GM23338 (cell line): ENCODE results near the gene FBXW11. TPM values are rescaled to one million over a fixed set of nuclear protein-coding genes. Genes with fewer than 3 reads are reported as not detected.
"Not testable (repeated sequence)": the region's sequence is repeated elsewhere in the genome, so short reads cannot be mapped to it uniquely, and the experiment has no call there.

Experiments
- ATAC-seq: fragments of 200-7000 bp; cut with Tn5 transposase; 3 replicates; pipeline ENCODE4 v1.9.1; 2020
- DNase-seq: peaks from one replicate; pipeline ENCODE4 v3.0.0-alpha.2; 2015; ENCODE audit warnings: low spot score
- H2AFZ ChIP-seq: fragments of 200-600 bp; sonication (generic); 2 replicates; pipeline ENCODE4 v1.8.0; 2016; ENCODE audit warnings: antibody characterized with exemption, mild to moderate bottlenecking, moderate library complexity
- H3F3A ChIP-seq: fragments of 200-600 bp; sonication (generic); replicated peaks from 2 replicates; pipeline ENCODE4 v1.8.0; 2017; ENCODE audit warnings: antibody characterized with exemption, mixed run types, low read depth
- H3K27ac ChIP-seq: fragments of 200-600 bp; sonication (generic); 2 replicates; pipeline ENCODE4 v1.6.1; 2016; ENCODE audit warnings: low read depth
- H3K27me3 ChIP-seq: fragments of 200-600 bp; sonication (generic); 2 replicates; pipeline ENCODE4 v1.8.0; 2016; ENCODE audit warnings: mild to moderate bottlenecking, mixed run types, moderate library complexity; ENCODE audit not compliant: insufficient read depth
- H3K36me3 ChIP-seq: fragments of 200-600 bp; sonication (generic); 2 replicates; pipeline ENCODE4 v1.8.0; 2016; ENCODE audit warnings: mild to moderate bottlenecking; ENCODE audit not compliant: insufficient read depth
- H3K4me1 ChIP-seq: fragments of 200-600 bp; sonication (generic); 2 replicates; pipeline ENCODE4 v1.8.0; 2016; ENCODE audit warnings: mild to moderate bottlenecking, moderate library complexity; ENCODE audit not compliant: insufficient read depth
- H3K4me2 ChIP-seq: fragments of 200-600 bp; sonication (generic); 2 replicates; pipeline ENCODE4 v1.7.1; 2017; ENCODE audit warnings: mixed run types
- H3K4me3 ChIP-seq: fragments of 200-600 bp; sonication (generic); 2 replicates; pipeline ENCODE4 v1.6.1; 2016; ENCODE audit warnings: mixed run types
- H3K79me2 ChIP-seq: fragments of 200-600 bp; sonication (generic); replicated peaks from 2 replicates; pipeline ENCODE4 v1.8.0; 2017; ENCODE audit warnings: mild to moderate bottlenecking; ENCODE audit not compliant: insufficient read depth
- H3K9me2 ChIP-seq: fragments of 200-600 bp; sonication (generic); 2 replicates; pipeline ENCODE4 v1.8.0; 2017; ENCODE audit not compliant: insufficient read depth
- H4K20me1 ChIP-seq: fragments of 200-600 bp; sonication (generic); replicated peaks from 2 replicates; pipeline ENCODE4 v1.8.0; 2017; ENCODE audit warnings: mild to moderate bottlenecking; ENCODE audit not compliant: insufficient read depth
- H3K27ac Mint-ChIP-seq: 2 replicates; pipeline ENCODE4 v1.8.0; 2020; ENCODE audit warnings: inconsistent platforms, mild to moderate bottlenecking, moderate library complexity, mixed read lengths
- H3K27me3 Mint-ChIP-seq: 3 replicates; pipeline ENCODE4 v1.8.0; 2022; ENCODE audit warnings: low read depth, mild to moderate bottlenecking, moderate library complexity, mixed read lengths, inconsistent platforms; ENCODE audit not compliant: insufficient read depth, poor library complexity
- H3K36me3 Mint-ChIP-seq: 3 replicates; pipeline ENCODE4 v1.8.0; 2021; ENCODE audit warnings: low read depth, mild to moderate bottlenecking, inconsistent platforms, moderate library complexity, mixed read lengths
- H3K4me1 Mint-ChIP-seq: 3 replicates; pipeline ENCODE4 v1.8.0; 2020; ENCODE audit warnings: mild to moderate bottlenecking, inconsistent platforms, mixed read lengths
- H3K4me3 Mint-ChIP-seq: 3 replicates; pipeline ENCODE4 v1.8.0; 2021; ENCODE audit warnings: moderate library complexity, mild to moderate bottlenecking, inconsistent platforms, mixed read lengths
- H3K9me3 Mint-ChIP-seq: 3 replicates; pipeline ENCODE4 v1.8.0; 2020; ENCODE audit warnings: moderate library complexity, mild to moderate bottlenecking, inconsistent platforms, mixed read lengths
- CREB1 ChIP-seq: fragments of 250-450 bp; sonication (Bioruptor Pico); IDR thresholded peaks from 2 replicates; pipeline ENCODE4 v1.5.0; 2020; ENCODE audit warnings: low read depth, mild to moderate bottlenecking, moderate library complexity
- EZH2 ChIP-seq: fragments of 200-600 bp; sonication (generic); IDR thresholded peaks from one replicate; pipeline ENCODE4 v1.8.0; 2017; ENCODE audit warnings: antibody characterized with exemption, mild to moderate bottlenecking, low read depth; ENCODE audit not compliant: unreplicated experiment
- JUNB ChIP-seq: IDR thresholded peaks from one replicate; pipeline ENCODE4 v1.6.1; 2016; ENCODE audit warnings: antibody characterized with exemption; ENCODE audit not compliant: unreplicated experiment
- NANOG ChIP-seq: IDR thresholded peaks from 2 replicates; pipeline ENCODE4 v1.6.1; 2016; ENCODE audit warnings: antibody characterized with exemption, borderline replicate concordance
- ZNF114 ChIP-seq: fragments of 250-450 bp; sonication (Bioruptor Pico); IDR thresholded peaks from 2 replicates; pipeline ENCODE4 v1.5.0; 2020; ENCODE audit warnings: mild to moderate bottlenecking, moderate library complexity
- polyA plus RNA-seq: library from polyadenylated mRNA; unstranded; fragments of >200 nt; fragmentation: Nextera tagmentation; extraction: Ambion mirVana; gene quantifications from 2 replicates; pipeline ENCODE4 v1.2.1, GENCODE V29; 2016
- total RNA-seq: library from RNA; depleted of rRNA; stranded (reverse); fragments of >200 nt; shearing (Covaris generic); gene quantifications from 2 replicates; pipeline ENCODE4 v1.2.3, GENCODE V29; 2014
- TF ChIP-seq, protein P1 (sequence below), 2 experiments: fragments of 200-600 bp in 1 of 2; sonication (generic) in 1 of 2; conservative IDR thresholded peaks; 2 replicates each; pipeline versions ENCODE4 v1.5.1 to v1.6.1; 2016 to 2017; ENCODE audit warnings: antibody characterized with exemption in 2 of 2, low read depth in 2 of 2, mild to moderate bottlenecking in 2 of 2, moderate library complexity in 1 of 2
- TF ChIP-seq, protein P2 (sequence below): IDR thresholded peaks from 2 replicates; pipeline ENCODE4 v1.6.1; 2016; ENCODE audit warnings: antibody characterized with exemption

The FBXW11 gene
- total and polyA plus RNA-seq, 2 experiments from 2014 or later, result 45.0 to 88.0 TPM

DNA sequence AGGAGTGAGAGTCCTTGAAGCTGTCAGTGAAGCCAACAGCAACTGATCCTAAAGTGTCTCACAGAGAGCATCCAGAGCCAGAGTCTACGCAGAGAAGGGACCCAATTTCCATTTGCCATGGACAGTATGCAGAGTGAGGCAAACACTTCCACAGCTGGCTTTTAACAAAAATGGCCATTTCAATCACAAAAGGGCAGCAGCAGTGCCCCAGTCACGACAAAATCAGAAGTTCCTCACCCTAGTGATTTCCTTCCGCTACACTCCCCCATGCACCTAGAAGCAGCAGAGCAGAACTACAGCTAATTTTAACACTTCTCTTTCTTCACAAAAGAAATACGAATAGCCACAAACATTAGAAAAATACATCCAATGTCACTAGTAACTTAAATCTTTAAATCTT is 27.9 kb downstream of the FBXW11 start (continued):
- TF ChIP-seq, protein P1, sequence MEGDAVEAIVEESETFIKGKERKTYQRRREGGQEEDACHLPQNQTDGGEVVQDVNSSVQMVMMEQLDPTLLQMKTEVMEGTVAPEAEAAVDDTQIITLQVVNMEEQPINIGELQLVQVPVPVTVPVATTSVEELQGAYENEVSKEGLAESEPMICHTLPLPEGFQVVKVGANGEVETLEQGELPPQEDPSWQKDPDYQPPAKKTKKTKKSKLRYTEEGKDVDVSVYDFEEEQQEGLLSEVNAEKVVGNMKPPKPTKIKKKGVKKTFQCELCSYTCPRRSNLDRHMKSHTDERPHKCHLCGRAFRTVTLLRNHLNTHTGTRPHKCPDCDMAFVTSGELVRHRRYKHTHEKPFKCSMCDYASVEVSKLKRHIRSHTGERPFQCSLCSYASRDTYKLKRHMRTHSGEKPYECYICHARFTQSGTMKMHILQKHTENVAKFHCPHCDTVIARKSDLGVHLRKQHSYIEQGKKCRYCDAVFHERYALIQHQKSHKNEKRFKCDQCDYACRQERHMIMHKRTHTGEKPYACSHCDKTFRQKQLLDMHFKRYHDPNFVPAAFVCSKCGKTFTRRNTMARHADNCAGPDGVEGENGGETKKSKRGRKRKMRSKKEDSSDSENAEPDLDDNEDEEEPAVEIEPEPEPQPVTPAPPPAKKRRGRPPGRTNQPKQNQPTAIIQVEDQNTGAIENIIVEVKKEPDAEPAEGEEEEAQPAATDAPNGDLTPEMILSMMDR (conservative IDR thresholded peaks at IDR 0.05; ENCODE audit: low read depth in 2 of 2), result no peak
- no peak for TF ChIP-seq ZNF114 (CRISPR knock-in tag)

DNA sequence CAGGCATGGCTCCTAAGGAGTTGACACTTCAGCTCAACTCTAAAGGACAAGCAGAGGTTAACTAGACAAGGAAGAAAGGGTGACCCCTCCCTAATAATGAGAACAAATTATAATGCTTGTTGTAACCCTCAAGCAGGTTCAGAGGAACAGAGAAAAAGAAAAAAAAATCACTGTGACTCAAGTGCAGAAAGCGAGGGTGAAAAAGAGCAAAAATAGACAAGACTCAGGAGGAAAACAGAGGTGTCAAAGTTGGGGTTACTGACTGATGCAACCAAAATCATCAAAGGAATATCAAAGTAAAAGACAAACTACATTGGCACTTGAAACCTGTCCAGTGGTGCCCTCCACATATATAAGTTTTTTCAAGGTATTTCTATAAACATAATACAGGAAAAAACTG is 28.4 kb downstream of the FBXW11 start:
- peaks cover 5% of the 10 kb centered on the region for H3K27me3 Mint-ChIP-seq
- H3K4me1 ChIP-seq, result peaks cover 73% of the 10 kb centered on the region
- TF ChIP-seq CREB1 (CRISPR knock-in tag), result no peak
- peaks cover 67% of the 10 kb centered on the region for H3K4me1 Mint-ChIP-seq
- H3K9me3 Mint-ChIP-seq, result peaks cover 27% of the 10 kb centered on the region
- H3K4me3 Mint-ChIP-seq, result no peak overlapping the region
- peak overlapping the region; percentile 61 for H3K4me2 ChIP-seq
- no peaks in the 10 kb centered on the region for H3K9me2 ChIP-seq
- H3F3A ChIP-seq, result no peaks in the 10 kb centered on the region; the same call in 1 of the 2 replicates
- peaks cover 43% of the 10 kb centered on the region for H4K20me1 ChIP-seq
- H3K36me3 Mint-ChIP-seq, result peaks cover 37% of the 10 kb centered on the region
- no peak overlapping the region; the same call in 1 of the 2 replicates for H3K27ac Mint-ChIP-seq
- H3K4me3 ChIP-seq, result peak overlapping the region; percentile 31
- no peaks in the 10 kb centered on the region for H3K27me3 ChIP-seq
- DNase-seq (no peak), ATAC-seq (no peak)
- H3K36me3 ChIP-seq, result no peaks in the 10 kb centered on the region
- peak overlapping the region; percentile 93 for H3K27ac ChIP-seq
- H2AFZ ChIP-seq, result no peak overlapping the region
- peaks cover 98% of the 10 kb centered on the region for H3K79me2 ChIP-seq

DNA sequence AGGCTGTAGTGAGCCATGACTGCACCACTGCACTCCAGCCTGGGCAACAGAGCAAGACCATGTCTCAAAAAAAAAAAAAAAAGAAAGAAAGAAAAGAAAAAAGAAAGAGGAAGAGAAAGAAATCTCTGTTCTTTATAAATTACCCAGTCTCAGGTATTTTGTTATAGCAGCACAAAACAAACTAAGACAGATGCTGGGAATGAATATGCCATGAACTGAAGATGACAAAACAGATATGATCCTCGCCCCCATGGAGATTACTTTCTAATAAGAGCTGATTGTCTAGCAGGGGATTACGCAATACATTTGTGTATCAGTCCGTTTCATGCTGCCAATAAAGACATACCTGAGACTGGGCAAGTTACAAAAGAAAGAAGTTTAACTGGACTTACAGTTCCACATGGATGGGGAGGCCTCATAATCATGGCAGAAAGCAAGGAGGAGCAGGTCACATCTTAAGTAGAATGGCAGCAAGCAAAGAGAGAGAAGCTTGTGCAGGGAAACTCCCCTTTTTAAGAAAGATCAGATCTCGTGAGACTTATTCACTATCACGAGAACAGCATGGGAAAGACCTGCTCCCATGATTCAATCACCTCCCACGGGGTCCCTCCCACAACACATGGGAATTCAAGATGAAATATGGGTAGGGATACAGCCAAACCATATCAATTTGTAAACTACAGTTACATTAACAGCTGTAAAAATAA is 29.0 kb downstream of the FBXW11 start:
- peaks cover 98% of the 10 kb centered on the region for H3K79me2 ChIP-seq
- H3K9me2 ChIP-seq, H3K4me3 Mint-ChIP-seq, H3K27me3 ChIP-seq, H2AFZ ChIP-seq, H3K27me3 Mint-ChIP-seq, ATAC-seq, DNase-seq, H3K27ac Mint-ChIP-seq, H3K36me3 ChIP-seq, H3F3A ChIP-seq: not testable (repeated sequence)
- H3K4me3 ChIP-seq, result peak overlapping the region; percentile 31; the same call in 1 of the 2 replicates
- H3K4me2 ChIP-seq, result peak overlapping the region; percentile 61
- H3K4me1 ChIP-seq, result peaks cover 67% of the 10 kb centered on the region
- H3K27ac ChIP-seq, result peak overlapping the region; percentile 93; the same call in 1 of the 2 replicates
- H3K9me3 Mint-ChIP-seq, result peaks cover 27% of the 10 kb centered on the region
- peaks cover 45% of the 10 kb centered on the region for H4K20me1 ChIP-seq
- H3K36me3 Mint-ChIP-seq, result peaks cover 37% of the 10 kb centered on the region
- peaks cover 61% of the 10 kb centered on the region for H3K4me1 Mint-ChIP-seq

DNA sequence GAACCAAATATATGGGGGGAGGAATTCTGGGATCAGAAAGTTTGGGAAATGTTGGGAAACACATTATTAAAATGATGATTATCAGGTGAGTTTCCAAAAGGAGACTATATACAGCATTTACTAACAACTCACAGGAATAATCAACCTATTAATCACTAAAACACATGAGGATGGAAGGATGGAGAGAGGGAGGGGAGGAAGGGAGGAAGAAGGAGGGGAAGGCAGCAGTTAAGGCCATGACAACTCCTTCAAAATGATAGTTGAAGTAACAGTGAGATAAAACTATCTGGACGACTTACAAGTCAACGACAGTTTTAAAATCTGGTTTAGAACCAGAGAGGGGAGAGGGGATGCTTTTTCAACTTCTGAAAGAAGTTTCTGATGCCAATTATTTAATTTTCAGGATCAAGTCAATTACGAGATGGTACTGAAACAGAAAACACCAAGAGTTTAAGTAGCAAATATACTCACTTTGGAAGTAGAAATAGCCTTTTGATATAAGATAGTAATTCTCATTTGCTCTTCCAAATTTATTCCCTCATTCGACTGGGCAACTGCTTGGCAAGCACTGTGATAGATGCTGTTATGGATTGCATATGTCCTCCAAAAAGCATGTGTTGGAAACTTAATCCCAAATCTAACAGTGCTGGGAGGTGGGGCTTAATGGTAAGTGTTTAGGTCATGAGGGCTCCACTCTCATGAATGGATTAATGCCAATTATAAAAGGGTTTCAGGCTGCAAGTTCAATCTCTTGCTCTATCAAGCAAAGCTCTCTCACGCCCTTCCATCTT is 30.4 kb downstream of the FBXW11 start:
- peaks cover 27% of the 10 kb centered on the region for H3K9me3 Mint-ChIP-seq
- H3K79me2 ChIP-seq, result peaks cover 98% of the 10 kb centered on the region
- H3K4me3 Mint-ChIP-seq, result no peak overlapping the region
- H3K4me1 ChIP-seq, result peaks cover 62% of the 10 kb centered on the region
- peaks cover 54% of the 10 kb centered on the region for H4K20me1 ChIP-seq
- H2AFZ ChIP-seq, result no peak overlapping the region
- H3K4me3 ChIP-seq, result no peak overlapping the region
- peak overlapping the region; percentile 63 for H3K4me2 ChIP-seq
- ATAC-seq (no peak), DNase-seq (no peak)
- no peaks in the 10 kb centered on the region for H3F3A ChIP-seq
- H3K36me3 ChIP-seq, result no peaks in the 10 kb centered on the region
- H3K27me3 Mint-ChIP-seq, result peaks cover 5% of the 10 kb centered on the region
- no peaks in the 10 kb centered on the region for H3K27me3 ChIP-seq
- H3K27ac ChIP-seq, result peak overlapping the region; percentile 58
- no peaks in the 10 kb centered on the region for H3K9me2 ChIP-seq
- peaks cover 37% of the 10 kb centered on the region for H3K36me3 Mint-ChIP-seq
- peaks cover 55% of the 10 kb centered on the region for H3K4me1 Mint-ChIP-seq
- H3K27ac Mint-ChIP-seq, result 0 out of 2 replicates have a peak overlapping the region, but pooled peaks have one; percentile 5
- TF ChIP-seq CREB1 (CRISPR knock-in tag) (no peak), JUNB (no peak), EZH2 (no peak), NANOG (no peak)
- TF ChIP-seq, protein P1 (conservative IDR thresholded peaks at IDR 0.05; ENCODE audit: low read depth in 2 of 2), result no peak
- TF ChIP-seq, protein P2, sequence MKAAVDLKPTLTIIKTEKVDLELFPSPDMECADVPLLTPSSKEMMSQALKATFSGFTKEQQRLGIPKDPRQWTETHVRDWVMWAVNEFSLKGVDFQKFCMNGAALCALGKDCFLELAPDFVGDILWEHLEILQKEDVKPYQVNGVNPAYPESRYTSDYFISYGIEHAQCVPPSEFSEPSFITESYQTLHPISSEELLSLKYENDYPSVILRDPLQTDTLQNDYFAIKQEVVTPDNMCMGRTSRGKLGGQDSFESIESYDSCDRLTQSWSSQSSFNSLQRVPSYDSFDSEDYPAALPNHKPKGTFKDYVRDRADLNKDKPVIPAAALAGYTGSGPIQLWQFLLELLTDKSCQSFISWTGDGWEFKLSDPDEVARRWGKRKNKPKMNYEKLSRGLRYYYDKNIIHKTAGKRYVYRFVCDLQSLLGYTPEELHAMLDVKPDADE, result no peak
